ENCODE measurements around the gene GSC2.

Gene GSC2

DNA sequence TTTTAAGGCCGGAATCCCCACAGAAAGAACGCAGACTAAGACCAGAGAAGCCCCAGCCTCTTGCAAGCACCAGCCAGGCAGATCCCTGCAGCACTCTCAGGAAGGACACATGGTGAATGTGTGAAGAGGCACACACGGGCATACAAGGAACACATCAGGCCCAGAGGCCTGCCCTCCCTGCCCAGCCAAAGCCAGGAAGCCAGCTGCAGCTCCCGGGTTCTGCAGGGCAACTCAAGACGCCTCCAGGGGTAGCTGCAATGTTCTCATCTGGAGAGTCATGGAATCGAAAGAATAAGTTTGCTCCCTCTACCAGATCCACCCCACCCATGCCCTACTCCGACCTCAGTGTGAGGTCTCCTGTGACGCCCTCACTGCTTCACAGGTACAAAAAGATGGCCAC, 30.1 kb downstream of the GSC2 start:
- DNase-seq (ENCODE audit: low read depth) = no peak

DNA sequence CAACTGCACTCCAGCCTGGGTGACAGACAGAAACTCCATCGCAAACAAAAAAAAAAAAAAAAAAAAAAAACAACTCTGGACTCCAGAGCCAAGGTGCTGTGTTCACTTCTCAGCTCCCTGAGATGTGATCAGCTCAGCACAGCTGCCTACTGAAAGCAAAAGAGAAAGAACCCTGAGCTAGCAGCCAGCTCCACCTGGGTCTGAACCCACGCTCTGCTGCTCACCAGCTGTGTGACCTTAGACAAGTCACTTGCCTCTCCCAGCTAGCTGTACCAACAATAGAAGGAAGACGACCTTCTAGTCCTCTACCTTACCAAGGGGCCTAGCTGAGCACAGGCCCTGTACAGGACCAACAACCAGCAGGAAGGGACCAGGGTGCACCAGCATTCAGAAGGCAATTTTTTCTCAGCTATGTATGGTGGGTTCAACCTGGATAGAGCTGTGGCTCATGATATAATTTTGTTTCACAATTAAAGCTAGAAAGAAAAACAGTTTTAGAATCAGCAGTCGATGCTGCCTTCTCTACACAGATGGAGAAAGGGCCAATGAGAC, 31.7 kb downstream of the GSC2 start:
- no peak for DNase-seq (ENCODE audit: low read depth)

DNA sequence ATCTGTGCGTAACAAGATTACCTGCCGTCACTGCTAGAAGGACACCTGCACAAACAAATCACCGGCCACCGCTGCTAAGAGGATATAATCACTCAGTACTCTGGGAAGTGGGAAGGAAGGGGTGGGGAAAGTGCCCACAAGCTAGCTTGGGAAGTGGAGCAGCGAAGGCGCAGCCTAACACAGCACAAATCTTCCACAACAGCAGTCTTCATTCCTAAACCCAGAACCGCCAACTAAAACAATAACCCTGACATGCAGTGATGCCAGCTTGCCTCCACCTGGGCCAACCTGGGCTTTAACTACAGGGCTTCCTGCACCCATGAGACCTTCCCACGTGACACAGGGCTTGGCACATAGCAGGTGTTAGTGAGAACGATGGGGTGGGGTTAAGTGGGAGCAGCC, 33.0 kb downstream of the GSC2 start:
- DNase-seq (ENCODE audit: low read depth) = no peak

DNA sequence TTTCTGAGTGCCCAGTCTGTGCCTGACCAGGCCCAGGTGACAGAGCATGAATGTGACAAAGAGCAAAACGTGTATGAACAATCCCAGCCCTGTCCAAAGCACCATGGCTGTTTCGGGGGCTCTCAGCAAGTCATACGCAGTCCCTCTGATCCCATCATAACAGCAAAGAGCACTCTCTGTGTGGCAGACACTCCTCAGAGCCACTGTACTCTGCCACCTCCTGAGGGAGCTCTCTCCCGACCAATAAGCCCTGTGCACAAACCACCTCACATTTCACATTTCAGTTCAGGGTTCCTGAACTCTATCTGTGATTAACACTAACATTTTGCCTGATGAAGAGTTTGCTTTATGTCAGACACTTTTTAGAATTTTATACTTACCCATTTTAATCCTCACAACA, 34.5 kb downstream of the GSC2 start:
- DNase-seq (ENCODE audit: low read depth) = no peak

DNA sequence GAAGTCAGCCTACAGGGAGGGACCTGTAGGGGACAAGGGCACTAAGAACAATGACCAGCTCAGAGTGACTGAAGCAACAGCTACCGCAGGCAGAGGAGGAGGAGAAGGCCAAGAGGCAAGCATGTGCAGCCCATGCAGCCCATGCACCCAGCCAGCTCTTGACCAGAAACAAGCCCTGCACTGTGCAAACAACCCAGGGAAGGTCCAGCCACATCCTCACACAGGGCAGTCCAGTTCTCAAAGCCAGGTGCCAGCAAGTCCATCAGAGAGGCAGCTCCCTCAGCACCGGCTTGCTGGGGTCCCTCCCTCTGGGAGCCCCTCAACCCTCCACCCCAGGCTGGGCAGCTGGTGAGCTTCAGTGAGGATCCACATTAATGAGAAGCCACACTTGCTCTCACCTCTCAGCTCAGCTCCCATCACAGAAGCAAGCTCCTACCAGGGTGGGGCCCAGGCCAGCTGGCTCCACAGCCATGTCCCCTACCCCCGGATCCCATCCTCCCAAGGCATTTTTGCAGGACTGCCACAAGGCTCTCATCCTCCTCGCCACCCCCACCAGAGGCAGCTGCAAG, 35.0 kb downstream of the GSC2 start:
- DNase-seq (ENCODE audit: low read depth) = no peak

DNA sequence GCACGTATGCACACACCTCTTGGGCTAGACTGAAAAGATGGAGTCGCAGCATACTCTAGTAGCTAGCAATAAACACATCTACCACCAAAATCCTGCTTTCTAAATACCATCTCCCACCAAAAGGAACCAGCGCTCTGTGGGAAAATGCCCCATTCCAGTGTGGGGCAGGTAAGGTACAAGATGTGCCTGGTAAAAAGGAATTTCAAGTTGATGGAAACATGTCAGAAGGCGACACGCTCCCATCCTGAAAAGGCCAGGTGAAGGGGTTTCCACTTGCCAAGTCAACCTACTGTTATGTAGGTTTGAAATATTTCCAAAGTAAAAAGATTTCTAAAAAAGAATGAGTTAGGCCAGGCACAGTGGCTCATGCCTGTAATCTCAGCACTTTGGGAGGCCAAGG, 36.7 kb downstream of the GSC2 start:
- DNase-seq (ENCODE audit: low read depth) = no peak

DNA sequence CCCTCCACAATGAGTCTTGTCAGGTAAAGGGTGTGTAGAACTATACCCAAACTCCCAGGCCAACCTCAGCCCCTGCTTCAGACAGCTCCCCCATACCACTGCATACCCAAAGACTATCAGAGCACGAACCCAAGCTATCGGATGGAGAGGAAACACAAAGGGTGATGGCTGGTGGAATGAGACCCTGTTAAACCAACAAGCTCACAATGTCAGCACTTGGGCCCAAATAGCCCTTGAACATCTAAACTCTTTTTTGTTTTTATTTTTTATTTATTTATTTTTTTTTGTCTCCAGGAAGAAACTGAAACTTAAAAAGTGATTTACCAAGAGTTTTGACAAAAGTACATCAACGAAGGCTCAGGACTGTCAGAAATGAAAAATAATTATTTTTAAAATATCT, 38.5 kb downstream of the GSC2 start:
- no peak for DNase-seq (ENCODE audit: low read depth)

DNA sequence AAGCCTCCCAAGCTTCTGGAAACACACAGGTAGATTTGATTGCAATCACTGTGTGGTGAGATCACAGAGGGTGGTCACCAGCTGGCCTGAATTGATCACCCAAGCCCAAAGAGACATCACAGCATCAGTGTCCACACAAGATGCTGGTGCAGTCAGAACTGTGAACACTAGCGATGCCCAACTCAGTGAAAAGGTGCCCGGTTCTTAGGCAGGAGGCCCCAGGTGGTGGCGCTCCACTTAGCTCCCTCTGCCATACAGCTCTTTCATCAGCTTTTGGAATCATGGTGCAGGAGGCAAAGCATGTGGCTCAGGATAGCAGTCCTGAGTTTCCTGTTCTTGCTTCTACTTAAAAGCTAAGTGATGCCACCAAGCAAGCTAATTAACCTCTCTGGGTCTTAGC, 39.0 kb downstream of the GSC2 start:
- no peak for DNase-seq (ENCODE audit: low read depth)

DNA sequence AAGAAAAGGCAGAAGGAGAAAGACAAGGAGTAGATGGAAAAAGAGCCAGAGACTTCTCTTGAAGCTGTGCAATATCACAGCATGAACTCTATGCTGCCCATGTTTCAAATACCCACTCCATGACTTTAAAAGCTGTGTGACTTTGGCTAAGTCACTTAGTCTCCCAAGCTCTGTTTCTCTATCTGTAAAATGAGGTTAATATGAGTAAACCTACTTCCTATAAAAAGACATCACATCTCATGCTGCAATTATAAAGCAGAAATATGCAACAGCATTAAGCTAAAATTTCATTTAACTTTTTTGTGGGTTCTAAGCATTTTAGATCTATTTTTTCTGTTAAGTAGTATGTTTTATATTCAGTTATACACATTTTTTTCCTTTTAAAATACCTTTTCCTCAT, 39.4 kb downstream of the GSC2 start:
- no peak for DNase-seq (ENCODE audit: low read depth)

DNA sequence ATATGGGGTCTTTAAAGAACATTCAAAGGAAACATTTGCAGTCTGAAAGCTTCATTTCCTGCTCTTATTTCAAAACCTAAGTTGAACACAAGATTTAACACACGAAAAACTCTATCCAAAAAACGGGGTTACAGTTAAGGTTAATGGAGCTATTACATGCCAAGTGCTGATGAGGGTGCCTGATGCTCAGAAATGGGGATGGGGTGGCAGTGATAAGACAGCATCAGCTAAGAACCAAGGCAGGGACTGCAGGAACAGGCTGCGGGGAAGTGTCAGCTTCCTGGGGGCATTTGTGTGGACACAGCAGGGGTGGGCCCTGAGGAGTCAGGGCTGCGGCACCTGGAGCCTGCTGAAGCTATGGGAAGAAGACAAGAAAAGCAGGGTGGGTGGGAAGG, 40.0 kb downstream of the GSC2 start:
- no peak for DNase-seq (ENCODE audit: low read depth)

DNA sequence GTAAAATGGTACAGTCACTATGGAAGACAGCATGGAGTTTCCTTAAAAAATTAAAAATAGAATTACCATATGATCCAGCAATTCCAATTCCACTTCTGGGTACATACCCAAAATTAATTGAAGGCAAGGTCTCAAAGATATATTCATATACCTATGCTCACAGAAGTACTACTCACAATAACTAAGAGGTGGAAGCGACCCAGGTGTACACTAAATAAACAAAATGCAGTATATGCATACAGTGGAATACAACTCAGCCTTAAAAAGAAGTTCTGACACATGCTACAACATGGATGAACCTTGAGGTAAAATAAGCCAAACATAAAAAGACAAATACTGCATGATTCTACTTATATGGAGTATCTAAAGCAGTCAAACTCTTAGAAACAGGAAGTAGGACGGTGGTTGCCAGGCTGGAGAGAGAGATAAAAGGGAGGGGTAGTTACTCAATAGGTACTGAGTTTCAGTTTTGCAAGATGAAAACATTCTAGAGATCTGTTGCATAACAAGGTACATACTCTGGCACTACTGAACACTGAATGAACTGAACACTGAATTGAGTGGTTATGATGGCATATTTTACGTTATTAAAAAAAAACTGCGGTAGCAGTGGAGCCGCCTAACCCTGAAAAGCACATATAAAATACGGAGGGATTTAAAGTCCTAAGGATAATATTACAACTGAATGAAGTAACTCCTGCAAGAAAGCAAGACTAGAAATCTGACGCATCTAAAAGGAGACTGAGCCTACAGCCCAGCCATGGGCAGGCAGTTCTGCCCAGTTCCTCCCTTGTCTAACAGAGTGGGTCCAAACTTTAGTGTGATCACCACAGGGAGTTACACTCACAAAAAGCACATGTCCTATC, 40.7 kb downstream of the GSC2 start:
- DNase-seq (ENCODE audit: low read depth) = no peak

DNA sequence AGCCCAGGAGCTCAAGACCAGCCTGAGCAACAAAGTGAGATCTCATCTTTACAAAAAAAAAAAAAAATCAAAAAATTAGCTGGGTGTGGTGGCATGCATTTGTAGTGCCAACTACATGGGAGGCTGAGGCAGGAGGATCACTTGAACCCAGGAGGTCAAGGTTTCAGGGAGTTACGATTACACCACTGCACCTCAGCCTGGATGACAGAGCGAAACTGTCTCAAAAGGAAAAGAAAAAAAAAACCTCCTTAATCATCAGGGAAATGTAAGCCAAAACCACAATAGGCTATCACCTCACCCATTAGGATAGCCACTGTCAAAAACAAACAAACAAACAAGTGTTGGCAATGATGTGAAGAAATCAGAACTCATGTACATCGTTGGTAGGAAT, 41.3 kb downstream of the GSC2 start:
- DNase-seq (ENCODE audit: low read depth) = no peak

DNA sequence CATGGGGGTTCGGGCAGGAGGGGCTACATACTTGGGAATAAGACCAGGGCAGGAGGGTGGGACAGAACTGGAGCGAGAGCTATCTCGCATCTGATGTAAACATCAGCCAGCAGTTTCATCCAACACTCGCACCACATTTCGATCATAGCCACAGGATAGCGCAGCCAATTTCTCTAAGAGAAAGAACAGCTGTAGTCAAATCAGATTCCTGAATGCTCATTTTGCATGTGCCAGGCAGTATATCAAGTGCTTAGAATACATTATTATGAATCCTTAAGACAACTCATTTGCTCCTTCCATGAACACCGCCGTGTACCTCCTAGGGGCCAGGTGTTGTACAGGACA, 42.4 kb downstream of the GSC2 start:
- DNase-seq (ENCODE audit: low read depth) = no peak

DNA sequence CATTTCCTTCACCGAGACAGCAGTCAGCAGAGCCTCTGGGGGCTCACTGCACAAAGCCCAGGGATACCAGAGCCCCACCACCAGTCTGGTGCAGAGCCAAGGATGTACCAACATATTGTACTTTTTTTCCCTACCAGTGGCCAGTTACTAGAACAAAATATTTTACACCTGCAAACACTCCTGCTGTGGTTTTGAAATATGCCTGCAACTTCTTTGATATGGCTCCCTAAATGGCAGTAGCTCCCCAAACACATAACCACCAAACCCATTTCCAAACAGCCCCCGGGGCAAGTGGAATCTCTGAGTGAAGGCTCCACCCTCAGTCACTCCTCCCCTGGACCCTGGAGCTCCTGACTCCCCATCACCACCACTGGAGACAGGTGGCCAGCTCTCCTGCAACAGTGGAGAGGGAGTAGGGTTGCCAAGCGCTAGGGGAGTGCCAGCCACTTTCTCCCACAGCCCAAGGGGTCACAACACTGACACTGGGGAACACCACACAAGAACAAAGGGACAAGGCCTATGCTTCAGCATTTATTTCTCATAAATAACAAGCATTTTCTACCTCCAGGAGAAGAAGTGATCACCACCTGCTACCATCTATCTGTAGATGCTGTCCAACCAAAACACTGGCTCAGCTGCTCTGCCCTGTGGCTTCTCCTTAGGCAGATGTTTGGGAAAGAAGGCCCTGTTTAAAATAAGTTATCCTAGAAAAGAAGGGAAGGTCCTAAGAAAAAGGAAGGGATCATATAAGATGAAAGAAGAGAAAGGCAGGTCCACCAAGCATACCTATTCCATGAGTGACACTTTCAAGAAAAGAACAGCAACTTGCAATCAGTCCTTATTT, 43.0 kb downstream of the GSC2 start:
- DNase-seq (ENCODE audit: low read depth) = no peak

DNA sequence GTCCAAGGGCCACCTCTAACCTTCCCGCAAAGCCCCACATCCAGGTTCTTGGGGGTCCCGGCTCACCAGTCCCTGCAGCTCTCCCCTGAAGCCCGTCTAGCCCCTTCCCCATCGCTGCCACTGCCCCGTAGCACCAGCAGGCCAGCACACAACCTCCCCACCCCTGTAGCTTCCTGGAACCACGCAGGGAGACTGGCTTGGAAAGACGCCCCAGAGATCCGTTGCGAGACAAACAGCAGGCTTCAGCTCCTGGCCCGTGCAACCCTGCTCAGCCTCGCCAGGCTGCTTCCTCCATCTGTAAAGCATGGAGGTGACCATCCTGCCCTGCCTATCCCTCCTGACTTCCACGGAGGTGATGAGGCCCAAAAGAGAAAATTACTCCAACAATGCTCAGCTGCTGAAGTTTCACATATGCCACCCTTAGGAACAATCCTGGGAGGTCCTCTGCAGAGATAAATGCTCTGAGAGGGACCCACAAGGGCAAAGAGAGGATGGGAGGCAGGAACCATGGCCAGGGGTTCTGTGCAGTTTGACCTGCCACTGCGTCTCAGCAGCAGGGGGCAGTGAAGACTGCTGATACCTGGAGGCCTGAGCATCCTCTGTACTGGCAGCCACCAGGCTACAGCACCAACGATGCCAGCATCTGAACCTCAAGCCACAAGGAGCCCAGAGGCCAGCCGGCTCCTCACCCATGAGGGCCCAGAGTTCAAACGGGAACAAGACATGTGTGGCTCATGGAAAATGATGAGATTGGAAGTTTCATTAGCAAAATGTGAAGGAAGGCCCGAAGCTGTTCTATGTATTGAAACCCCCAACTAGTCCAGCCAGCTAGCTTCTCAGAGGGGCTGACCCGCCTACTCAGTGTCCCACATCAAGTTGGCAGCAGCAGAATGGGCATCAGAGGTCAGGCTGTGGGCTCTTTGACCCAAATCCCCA, 44.0 kb downstream of the GSC2 start:
- DNase-seq (ENCODE audit: low read depth) = no peak

DNA sequence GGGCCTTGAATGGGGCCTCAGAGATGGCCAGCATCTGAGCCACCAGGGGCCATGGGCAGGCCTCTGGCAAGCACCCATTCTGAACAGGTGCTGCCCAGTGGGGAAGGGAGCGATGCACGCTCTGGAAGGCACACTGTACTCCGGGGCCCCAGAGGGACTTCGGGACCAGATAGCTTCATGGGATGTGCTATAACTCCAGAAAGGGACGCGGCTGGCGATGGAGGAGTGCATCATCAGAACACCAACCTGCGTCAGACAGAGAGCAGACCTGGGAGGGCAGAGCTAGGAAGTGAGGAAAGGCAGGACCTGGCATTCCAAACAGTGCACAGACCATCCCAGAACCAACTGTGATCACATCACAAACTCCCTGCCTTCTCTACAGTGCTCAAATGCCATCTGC, 44.6 kb downstream of the GSC2 start:
- no peak for DNase-seq (ENCODE audit: low read depth)

DNA sequence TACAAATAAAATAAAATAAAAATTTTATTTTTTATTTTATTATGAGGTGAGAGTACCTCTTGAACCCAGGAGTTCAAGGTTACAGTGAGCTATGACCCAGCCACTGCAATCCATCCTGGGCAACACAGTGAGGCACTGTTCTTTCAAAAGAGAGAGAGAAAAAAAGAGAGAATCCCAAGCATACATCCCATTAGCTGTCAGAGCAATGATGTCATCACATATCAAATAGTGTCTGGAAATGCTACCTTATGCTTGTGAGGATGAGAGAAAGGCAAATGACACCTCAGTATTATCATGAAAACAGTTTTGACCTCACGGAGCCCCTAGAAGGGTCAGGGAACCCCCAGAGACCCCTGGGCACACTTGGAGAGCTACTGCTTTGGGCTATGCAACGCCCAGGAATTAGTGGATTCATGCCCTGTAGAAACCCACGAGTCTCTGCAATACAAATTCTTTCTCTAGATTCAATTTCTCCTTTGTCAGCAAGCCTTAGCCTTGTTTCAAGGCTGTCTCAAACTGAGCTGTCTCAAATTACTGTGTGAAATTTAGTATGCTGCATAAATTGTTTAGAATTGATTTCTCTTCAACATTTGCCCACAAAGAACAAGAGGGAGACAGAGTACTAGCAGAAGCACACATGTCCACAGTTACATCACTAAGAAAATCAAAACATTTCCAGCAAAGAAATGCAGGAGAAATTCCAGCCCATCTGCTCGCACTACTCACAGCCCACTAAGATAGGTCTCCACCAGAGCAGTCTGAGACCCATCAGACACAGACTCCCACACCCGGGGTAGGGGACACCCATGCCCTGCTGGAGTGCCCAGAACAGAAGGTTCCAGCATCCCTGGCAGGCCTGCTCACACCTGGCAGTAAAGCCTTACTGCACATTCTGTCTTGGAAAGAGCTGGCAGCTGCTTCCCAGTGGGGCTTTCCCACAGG, 45.9 kb downstream of the GSC2 start:
- no peak for DNase-seq (ENCODE audit: low read depth)

DNA sequence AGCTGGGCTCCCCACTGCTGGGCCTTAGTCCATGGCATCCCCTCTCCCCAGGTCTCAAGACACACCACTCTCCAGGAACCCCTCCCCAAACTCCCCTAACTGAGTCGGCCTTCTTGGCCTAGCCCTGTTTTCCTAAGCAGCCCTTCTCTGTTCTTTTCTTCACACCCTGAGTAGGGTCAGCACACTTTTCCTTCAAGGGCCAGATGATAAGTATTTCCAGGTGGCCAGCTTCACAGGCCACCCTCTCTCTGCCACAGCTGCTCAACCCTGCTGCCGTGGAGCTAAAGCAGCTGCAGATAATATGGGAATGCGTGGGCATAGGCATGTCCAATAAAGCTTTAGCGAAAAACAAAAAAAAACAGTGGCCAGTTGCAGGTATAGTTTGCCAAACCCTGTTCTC, 51.9 kb downstream of the GSC2 start:
- DNase-seq (ENCODE audit: low read depth) = no peak

DNA sequence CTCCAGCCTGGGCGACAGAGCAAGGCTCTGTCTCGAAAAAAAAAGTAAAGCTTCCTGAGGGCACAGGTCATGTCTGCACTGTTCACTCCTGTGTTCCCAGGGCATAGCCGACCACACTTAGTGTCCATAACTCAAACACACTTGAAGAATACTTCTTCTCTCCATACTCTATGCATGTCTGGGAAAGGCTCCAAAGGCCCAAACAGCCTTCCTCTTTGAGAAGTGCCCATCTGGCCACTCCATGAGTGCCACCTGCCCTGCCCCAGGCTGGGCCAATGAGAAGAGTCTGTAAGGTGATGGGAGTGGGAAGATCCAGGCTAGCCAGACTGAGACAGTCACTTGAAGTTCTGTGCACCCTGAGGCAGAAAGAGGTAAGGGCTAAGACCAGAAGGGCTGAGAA, 52.6 kb downstream of the GSC2 start:
- DNase-seq (ENCODE audit: low read depth) = no peak

Data from stimulated activated CD8-positive, alpha-beta memory T cell treated with anti-CD3 and anti-CD28 coated beads, Interleukin-15, amount 100 ng/mL, for 1 hour (primary cell).